GM19238 (cell line): ENCODE data around the gene ESX1.
"Not testable (repeated sequence)": the region's sequence is repeated elsewhere in the genome, so short reads cannot be mapped to it uniquely, and the experiment has no call there.

Experiments used
- DNase-seq: peaks from one replicate; pipeline ENCODE4 v3.0.0; 2011; ENCODE audit warnings: low spot score; ENCODE audit not compliant: insufficient read length

Gene ESX1

DNA sequence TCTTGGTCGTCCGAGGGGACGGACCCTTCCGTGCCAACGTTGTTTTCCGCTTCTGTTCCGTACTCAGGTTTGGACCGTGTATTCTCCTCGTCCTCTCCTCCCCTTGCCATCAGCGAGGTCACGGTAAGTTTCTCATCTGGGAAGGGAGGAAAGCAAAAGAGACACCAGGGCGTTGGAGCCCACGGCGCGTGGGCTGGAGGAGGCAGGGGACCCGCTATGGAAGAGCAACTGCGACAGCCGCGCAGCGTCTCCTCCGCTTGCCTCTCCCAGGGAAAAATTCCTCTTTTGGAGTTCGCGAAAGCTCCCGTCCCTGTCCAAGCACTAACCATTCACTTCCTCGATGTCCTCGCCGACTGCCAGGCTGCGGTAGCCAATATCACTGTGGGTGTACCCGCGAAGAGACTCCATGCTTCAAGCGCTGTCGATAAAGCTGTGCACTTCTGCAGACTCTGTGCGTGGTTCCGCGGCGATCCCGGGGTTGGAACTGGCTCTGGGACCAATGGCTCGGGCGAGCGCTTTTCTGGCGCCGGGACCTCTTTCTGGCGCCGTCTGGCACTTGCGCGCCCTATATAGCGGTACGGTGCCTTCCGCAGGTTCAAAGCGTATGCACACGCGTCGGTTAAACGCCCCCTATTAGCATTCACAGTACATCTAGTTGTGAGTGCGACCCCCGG, at the start of gene ESX1:
ESX1 (minus strand) TSS at position 492 of the 674 bp plus-strand sequence; CDS start at position 408, 84 bp downstream.
- DNase-seq, result no peak

DNA sequence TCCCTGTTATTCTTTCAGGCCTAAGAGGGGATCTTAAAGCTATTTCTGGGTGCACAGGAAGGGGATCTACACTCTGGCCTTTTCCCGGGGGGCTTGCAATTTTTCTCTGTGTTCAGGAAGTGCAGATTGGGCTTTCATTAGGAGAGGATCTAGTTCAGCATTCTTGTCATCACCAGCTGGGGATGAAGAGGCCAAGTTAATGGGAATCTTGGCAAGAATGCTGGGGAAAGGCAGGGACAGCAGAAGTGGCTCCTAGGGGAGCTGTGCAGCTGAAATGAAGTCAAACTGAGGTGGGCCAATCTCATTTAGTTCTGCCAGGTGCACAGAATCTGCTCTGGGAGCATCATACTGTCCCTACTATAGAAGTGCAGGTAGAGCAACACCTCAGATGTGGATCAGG, 40.9 kb upstream of the ESX1 start:
- no peak for DNase-seq

DNA sequence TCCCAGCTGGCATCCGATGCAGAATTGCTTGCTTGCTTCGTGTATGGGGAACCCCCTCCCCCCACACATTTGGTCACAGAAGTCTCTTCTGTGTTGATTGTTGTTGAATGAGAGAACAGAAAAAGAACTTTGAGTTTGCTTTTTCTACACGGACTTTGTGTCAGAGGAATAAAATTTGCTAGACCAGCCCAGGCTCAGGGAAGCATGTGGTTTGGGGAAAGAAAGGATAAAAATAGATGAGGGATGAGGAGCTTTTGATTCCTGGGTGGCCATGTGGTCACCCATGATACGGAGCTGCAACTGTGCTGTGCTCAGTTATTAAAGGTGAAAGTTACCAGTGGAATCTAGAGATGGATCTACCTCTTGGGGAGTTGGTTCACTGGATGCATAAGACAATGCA, 34.2 kb upstream of the ESX1 start:
- no peak for DNase-seq

DNA sequence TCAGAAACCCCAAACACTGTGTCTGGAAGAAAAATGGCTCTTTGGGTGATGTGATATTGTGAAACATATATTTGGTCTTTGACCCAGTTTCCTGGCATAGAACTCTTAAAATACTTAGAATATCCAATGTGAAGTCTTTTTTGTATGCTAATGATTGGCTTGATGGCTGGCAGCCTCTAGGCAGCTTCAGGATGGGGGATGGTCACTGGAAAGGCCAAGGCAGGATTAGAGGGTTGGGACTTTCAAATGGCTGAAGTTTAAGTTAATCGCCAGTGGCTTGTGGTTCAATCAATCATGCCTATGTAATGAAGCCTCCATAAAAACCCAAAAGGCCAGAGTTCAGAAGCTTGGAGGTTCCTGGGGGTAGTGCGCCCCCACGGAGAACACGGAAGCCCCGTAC, 33.5 kb upstream of the ESX1 start:
- DNase-seq, result no peak

DNA sequence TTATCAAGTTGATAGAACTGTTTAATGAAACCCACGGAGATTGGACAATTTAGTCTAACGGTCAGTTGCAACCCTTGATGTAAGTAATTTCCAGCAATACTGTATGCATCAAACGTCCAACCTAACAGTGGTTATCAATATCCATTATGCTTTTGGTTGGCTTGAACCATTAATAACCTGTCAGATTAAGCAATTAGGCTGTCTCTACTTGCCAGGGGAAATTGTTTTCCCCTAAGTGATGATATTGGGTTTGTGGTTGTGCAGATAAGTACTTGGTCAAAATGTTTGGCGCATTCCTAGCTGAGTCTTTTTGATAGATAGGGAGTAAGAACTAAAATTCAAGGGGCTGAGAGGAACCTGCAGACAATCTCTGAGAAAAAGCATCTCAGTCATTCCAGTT, 30.5 kb upstream of the ESX1 start:
- DNase-seq, result no peak

DNA sequence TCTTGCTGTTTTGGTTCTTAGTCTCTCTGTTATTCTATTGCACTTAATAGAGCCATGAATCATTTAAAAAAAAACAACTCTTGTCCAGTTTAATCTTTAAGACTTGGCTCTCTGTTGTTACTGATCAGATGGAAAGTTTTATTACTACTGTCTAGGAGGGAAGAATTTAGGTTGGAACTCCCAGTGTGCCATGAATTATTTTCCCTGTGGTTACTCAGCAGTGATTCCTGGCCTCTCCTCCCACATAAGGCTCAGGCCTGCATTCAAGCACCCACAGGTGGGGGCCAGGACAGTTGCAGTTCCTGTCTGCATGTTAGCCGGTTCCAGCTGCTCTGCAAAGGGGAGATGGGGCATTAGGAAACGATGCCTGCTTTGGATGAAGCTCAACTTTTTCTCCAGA, 29.8 kb upstream of the ESX1 start:
- DNase-seq, result no peak

DNA sequence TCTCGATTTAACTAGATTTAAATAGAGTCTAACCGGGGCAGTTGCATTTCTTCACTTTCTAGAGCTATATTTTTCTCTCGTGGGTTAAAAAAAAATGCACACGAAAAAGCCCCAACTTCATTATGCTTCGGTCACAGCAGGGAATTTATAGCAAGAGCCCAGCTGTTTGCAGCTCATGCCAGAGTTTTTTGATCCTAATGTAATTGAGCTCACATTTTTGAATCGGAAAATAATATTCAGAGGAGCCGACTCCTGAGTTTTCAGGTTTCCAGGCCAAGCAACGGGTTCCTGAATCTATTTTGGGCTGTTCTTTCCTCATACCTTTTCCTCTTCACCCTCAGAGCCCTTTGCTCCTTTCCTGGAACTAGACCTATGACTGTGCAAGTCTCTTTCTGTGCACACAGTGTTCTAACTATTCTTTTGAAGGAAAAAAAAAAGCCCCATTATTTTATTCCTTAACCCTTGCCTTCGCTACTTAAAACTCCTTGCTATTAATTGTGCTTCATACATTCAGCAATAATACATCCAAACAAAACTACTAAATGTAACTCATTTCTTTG, 27.5 kb upstream of the ESX1 start:
- no peak for DNase-seq

DNA sequence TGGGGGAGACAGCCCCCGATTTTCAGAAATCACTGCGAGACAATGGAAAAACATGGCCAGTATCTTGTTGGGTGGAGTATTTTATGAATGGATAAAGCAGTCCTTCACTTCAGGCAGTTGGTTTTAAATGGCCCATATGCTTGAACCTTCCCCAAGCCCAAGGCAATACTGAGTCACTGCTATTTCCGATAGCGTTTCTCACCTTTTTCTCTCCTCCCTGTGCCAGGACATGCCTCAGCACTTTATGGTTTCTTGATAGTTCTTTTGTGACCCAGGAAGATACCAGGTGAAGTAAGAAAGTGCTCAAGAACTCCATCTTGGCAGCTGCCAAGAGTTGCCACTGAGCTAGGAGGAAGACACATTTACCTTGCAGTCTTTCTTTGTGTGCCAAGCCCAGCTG, 26.8 kb upstream of the ESX1 start:
- no peak for DNase-seq

DNA sequence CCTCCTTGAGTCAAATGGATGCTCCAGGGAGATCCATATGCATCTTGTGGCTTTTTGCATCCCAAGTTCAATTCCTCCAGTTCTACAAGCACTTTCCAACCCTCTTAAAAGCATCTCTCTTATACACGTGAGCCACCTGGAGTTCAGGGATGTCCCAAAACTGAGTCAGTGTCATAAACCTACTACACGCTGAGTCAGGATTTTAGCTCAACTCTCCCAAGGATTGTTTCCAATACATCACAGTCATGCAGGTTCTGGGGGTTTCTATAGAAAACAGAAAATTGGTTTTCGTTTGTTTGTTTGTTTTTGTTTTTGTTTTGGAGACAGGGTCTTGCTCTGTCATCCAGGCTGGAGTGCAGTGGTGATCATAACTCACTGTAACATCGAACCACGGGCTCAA, 25.9 kb upstream of the ESX1 start:
- DNase-seq, result no peak

DNA sequence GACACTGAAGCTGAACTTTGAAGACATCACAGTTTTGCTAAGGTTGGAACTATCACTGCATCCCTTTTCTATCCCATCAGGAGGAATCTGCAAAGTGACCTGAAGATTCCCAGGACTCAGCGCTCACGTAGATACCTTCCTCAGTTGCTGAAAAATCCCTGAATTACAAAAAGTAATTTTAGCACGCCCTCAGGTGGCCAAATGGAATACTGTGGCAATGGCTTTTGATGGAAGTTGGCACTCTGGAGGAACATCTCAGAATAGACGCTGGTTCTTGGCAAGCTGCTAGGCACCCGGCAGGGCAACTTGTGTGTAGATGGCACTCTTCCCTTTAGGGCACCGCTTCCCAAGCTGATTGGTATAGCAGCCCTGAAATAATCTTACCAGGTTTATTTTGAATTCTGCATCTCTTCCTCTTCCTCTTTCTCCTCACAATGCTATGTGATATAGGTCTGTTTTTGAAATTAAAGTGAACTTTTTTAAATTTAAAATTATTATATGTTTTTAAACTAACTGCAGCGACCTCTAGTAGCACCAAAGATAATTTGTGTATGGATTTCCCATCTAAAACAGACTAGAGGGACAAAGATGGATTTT, 16.3 kb upstream of the ESX1 start:
- no peak for DNase-seq

DNA sequence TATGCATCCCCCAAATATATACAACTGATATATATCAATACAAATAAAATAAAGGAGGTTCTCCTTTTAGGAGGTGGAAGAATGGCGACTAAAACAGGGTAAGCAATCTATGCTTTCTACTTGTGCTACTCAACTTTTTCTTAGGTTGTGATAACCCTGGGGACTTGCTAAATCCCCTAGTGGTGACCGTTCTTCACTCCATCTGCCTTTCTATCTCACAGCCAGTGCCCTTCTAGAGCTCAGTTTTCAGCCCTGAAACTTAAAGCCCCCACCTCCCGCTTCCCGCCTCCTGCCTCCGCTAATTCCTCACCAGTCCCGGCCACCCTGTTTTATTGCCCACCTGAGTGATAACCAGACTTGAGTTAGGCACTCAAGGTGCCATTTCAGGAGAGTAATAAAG, 15.5 kb upstream of the ESX1 start:
- DNase-seq, result no peak

DNA sequence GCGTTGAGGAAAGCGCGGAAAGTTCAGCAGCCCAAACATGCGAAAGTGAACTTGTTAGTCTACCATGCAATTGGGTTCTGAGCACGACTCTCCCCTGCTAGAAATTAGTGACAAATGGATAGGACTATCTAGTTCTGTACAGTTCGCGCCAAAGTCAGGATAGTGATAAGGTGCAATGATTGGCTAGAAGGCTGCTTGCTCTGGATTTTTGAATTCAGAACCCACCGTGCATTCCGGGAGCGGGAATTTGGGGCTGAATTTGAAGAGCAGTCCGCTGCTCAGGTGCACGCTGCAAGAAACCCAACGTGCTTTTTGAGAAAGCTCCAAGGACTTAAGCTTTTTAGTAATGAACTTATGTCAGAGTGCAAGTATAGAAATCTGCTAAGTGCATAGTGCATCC, 732 bp upstream of the ESX1 start:
- no peak for DNase-seq

DNA sequence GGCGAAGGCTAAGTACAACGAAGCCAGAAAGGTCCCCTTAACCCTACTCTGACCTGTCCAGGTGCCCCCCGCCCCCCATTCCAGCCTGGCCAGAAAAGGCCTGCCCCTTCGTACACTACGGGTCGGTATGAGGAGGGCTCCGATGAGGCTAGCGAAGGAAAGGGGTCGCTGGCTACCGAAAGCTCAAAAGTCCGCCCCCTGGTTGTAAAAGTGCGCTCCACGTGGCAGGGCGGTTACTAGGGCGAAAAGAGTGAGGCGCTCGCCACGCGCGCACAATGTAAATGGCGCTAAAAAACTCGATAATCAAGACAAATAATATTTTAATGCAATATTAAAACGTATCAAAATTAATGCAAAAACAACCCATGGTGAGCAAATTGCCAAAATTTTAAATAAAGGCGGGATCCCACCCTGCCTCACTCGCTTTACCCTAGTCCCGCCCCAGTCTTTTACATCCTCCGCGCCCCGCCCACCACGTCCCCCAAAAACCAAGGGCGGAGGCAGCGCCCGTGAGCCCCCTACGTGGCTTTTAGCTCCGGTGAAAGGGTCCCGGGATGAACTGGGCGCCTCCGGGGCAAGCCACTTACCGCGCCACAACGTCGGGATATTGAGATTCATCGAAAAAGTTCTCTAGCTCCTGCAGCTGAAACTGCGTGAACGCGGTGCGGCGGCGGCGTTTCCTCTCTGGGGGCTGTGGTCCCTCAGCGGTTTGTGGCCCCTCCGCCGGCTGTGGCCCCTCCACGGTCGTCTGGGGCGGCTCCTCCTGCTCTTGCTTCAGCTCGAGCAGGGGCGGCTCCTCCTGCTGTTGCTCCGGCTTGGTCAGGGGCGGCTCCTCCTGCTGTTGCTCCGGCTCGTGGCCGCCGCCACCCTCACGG, 929 bp downstream of the ESX1 start:
- DNase-seq, result no peak

DNA sequence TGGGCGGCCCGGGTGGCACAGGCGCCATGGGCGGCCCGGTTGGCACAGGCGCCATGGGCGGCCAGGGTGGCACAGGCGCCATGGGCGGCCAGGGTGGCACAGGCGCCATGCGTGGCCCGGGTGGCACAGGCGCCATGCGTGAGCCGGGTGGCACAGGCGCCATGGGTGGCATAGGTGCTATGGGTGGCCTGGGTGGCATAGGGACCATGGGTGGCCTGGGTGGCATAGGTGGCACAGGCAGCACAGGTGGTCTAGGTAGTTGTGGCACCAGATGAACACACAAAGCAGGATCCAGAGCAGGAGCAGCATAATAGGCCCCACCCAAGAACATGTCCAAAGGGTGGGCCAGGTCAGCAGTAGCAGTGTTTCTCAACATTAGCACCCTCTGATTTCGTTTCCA, 4.3 kb downstream of the ESX1 start:
- no peak for DNase-seq

DNA sequence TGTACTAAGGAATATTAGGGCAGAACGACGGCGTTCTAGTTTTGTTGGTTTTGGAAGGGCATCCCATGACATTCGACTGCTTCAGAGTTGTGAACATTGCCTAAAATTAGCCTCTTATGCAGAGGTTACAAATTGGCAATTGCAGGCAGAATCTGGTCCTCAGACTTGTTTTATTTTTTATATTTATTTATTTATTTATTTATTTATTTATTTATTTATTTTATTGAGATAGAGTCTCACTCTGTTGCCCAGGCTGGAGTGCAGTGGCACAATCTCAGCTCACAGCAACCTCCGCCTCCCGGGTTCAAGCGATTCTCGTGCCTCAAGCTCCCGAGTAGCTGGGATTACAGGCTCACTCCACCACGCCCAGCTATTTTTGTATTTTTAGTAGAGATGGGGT, 24.7 kb downstream of the ESX1 start:
- DNase-seq, result not testable (repeated sequence)

DNA sequence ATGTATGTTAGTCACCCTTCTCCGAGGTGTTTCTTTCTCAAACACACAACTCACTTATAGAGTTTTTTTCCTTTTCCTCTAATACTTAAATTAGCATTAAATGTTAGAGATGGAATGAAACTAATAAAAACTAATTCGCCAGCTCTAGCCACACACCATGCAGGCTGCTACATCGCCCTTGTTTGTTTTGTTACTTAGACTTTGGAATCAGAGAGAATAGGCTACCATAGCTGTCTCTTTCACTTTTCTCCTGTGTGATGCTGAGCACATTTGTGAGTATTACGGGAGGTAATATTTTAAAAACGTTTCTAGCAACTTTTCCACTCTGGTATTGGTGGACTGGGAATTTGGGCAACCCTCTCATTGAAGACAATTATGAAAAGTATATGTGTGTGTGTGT, 43.5 kb downstream of the ESX1 start:
- DNase-seq, result no peak

DNA sequence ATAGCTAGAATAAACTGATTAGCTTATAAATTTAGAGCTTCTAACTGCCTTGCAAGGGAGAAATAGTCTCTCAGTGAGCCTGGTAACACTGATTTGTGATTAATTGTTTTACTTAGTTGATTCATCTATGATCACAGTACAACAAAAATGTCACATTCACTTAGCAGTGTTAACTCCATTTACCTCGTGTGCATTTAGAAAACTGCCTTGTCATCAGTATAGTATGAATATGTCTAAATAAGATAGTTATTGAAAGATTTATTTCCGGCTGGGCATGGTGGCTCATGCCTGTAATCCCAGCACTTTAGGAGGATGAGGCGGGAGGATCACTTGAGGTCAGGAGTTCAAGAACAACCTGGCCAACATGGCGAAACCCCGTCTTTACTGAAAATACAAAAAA, 49.2 kb downstream of the ESX1 start:
- DNase-seq, result no peak
